GM18907 (cell line): ENCODE results near the gene PSMC4.
A peak's percentile ranks its signal among the peaks of the same experiment; 100 is the strongest.
"Not testable (repeated sequence)": the region's sequence is repeated elsewhere in the genome, so short reads cannot be mapped to it uniquely, and the experiment has no call there.

Experiments used
- ATAC-seq: cut with Tn5 transposase; IDR thresholded peaks from one replicate; pipeline ENCODE4 v1.9.1; 2021; ENCODE audit warnings: mild to moderate bottlenecking, moderate library complexity; ENCODE audit not compliant: unreplicated experiment

The PSMC4 gene

GRCh38 chr19:39943586-39943985, 27.4 kb upstream of the PSMC4 start:
- no peak for ATAC-seq

- no peak for ATAC-seq
Measured at GRCh38 chr19:39946532-39946931, 24.4 kb upstream of the PSMC4 start.

- no peak for ATAC-seq
Measured at GRCh38 chr19:39949026-39949747, 21.8 kb upstream of the PSMC4 start.

- ATAC-seq = no peak
Measured at GRCh38 chr19:39951065-39951650, 19.8 kb upstream of the PSMC4 start.

- ATAC-seq = no peak
Measured at GRCh38 chr19:39951686-39952085, 19.3 kb upstream of the PSMC4 start.

GRCh38 chr19:39953915-39954314, 17.1 kb upstream of the PSMC4 start:
- no peak for ATAC-seq

- not testable (repeated sequence) for ATAC-seq
Measured at GRCh38 chr19:39957886-39958285, 13.1 kb upstream of the PSMC4 start.

- ATAC-seq = not testable (repeated sequence)
Measured at GRCh38 chr19:39958942-39959341, 12.0 kb upstream of the PSMC4 start.

GRCh38 chr19:39959407-39959806, 11.6 kb upstream of the PSMC4 start:
- ATAC-seq = not testable (repeated sequence)

GRCh38 chr19:39963898-39964297, 7.1 kb upstream of the PSMC4 start:
- ATAC-seq = no peak

- ATAC-seq = no peak
Measured at GRCh38 chr19:39966617-39967016, 4.3 kb upstream of the PSMC4 start.

- no peak for ATAC-seq
Measured at GRCh38 chr19:39967561-39967960, 3.4 kb upstream of the PSMC4 start.

GRCh38 chr19:39968789-39969188, 2.2 kb upstream of the PSMC4 start:
- no peak for ATAC-seq

GRCh38 chr19:39969266-39969665, 1.7 kb upstream of the PSMC4 start:
- ATAC-seq = no peak

- no peak for ATAC-seq
Measured at GRCh38 chr19:39969681-39970424, 1.1 kb upstream of the PSMC4 start.

- ATAC-seq = peak; percentile 28
Measured at GRCh38 chr19:39970425-39970674, 615 bp upstream of the PSMC4 start.

GRCh38 chr19:39971380-39972035, 543 bp downstream of the PSMC4 start:
- no peak for ATAC-seq

- no peak for ATAC-seq
Measured at GRCh38 chr19:39974377-39975155, 3.6 kb downstream of the PSMC4 start.

GRCh38 chr19:39982883-39983282, 11.9 kb downstream of the PSMC4 start:
- ATAC-seq = no peak

GRCh38 chr19:39983695-39984300, 12.8 kb downstream of the PSMC4 start:
- ATAC-seq = no peak

GRCh38 chr19:39986643-39987042, 15.7 kb downstream of the PSMC4 start:
- no peak for ATAC-seq
